GM06990 (cell line): Measurements from ENCODE around the gene IQCK.

Source experiments
- DNase-seq: peaks from one replicate; pipeline ENCODE4 v3.0.0-alpha.2; 2011; ENCODE audit not compliant: insufficient read length; ENCODE audit errors: extremely low read depth
- H3K27me3 ChIP-seq: replicated peaks from 2 replicates; pipeline ENCODE4 v1.6.0; 2011; ENCODE audit warnings: low read length; ENCODE audit not compliant: control insufficient read depth, insufficient read depth
- H3K36me3 ChIP-seq: 2 replicates; pipeline ENCODE4 v1.5.1; 2011; ENCODE audit warnings: low read length; ENCODE audit not compliant: control insufficient read depth, insufficient read depth
- H3K4me3 ChIP-seq: replicated peaks from 2 replicates; pipeline ENCODE4 v1.5.1; 2011; ENCODE audit warnings: low read depth, mild to moderate bottlenecking, control low read depth, low read length
- CTCF ChIP-seq: IDR thresholded peaks from 2 replicates; pipeline ENCODE4 v1.5.1; 2011; ENCODE audit warnings: low read length, control low read depth, mild to moderate bottlenecking, inconsistent platforms; ENCODE audit not compliant: insufficient read depth, poor library complexity, severe bottlenecking

IQCK gene

GRCh38 chr16:19907161-19907992, 189.3 kb downstream of the IQCK start:
- no peaks in the 10 kb centered on the region for H3K36me3 ChIP-seq
- no peaks in the 10 kb centered on the region; the same call in 1 of the 2 replicates for H3K27me3 ChIP-seq
- peak; percentile 96 for TF ChIP-seq CTCF
- no peak overlapping the region for H3K4me3 ChIP-seq
- peak; percentile 57 for DNase-seq
